HEK293 (cell line): Measurements from ENCODE around the gene KCNAB1.

Experiments
- CTCF ChIA-PET: fragments of 350-600 bp; formaldehyde crosslinking; extraction: SDS; loops from one replicate; lab custom pipeline; 2021; ENCODE audit warnings: antibody characterized with exemption; lab: Yijun Ruan, JAX
- POLR2A ChIA-PET: fragments of 300-600 bp; formaldehyde crosslinking; extraction: SDS; loops from one replicate; lab custom pipeline; 2020; ENCODE audit warnings: antibody characterized with exemption, inconsistent platforms; lab: Yijun Ruan, JAX
- H3K27ac ChIP-seq: fragments of 200-500 bp; sonication (Bioruptor generic); 2 replicates; pipeline ENCODE4 v1.5.1; 2014; ENCODE audit warnings: low read depth, low read length, control low read depth, inconsistent platforms; ENCODE audit errors: extremely low read depth
- H3K36me3 ChIP-seq, 2 experiments: fragments of 200-500 bp in 1 of 2; sonication (Bioruptor generic) in 1 of 2; 1 replicate in 1 of 2; 2 replicates in 1 of 2; pipeline ENCODE4 v1.5.1; 2014 to 2017; ENCODE audit warnings: inconsistent platforms in 2 of 2, low read length in 2 of 2; ENCODE audit not compliant: control insufficient read depth in 2 of 2, insufficient read depth in 1 of 2
- H3K4me1 ChIP-seq: fragments of 200-500 bp; sonication (Bioruptor generic); 2 replicates; pipeline ENCODE4 v1.5.1; 2014; ENCODE audit warnings: mild to moderate bottlenecking, low read length, inconsistent platforms; ENCODE audit not compliant: control insufficient read depth, insufficient read depth
- H3K4me3 ChIP-seq: 2 replicates; pipeline ENCODE4 v1.5.1; 2011; ENCODE audit warnings: low read depth, mild to moderate bottlenecking, control low read depth, low read length, moderate library complexity
- H3K9me3 ChIP-seq: fragments of 200-500 bp; sonication (Bioruptor generic); 2 replicates; pipeline ENCODE4 v1.5.1; 2014; ENCODE audit warnings: low read depth, low read length, inconsistent platforms; ENCODE audit not compliant: control insufficient read depth, insufficient read depth
- FEZF1 ChIP-seq: fragments of 450-650 bp; formaldehyde crosslinking; IDR thresholded peaks from 2 replicates; pipeline ENCODE4 v1.5.1; 2016; ENCODE audit warnings: missing biosample characterization, missing genetic modification characterization
- GLI4 ChIP-seq: fragments of 450-650 bp; formaldehyde crosslinking; IDR thresholded peaks from 2 replicates; pipeline ENCODE4 v1.5.1; 2016; ENCODE audit warnings: missing biosample characterization, missing genetic modification characterization
- ZBTB20 ChIP-seq: fragments of 450-650 bp; formaldehyde crosslinking; IDR thresholded peaks from 2 replicates; pipeline ENCODE4 v1.5.1; 2016; ENCODE audit warnings: missing biosample characterization, missing genetic modification characterization
- ZBTB8A ChIP-seq: fragments of 450-650 bp; formaldehyde crosslinking; IDR thresholded peaks from 2 replicates; pipeline ENCODE4 v1.5.1; 2016; ENCODE audit warnings: missing biosample characterization, missing genetic modification characterization
- ZNF157 ChIP-seq: fragments of 450-650 bp; formaldehyde crosslinking; IDR thresholded peaks from 2 replicates; pipeline ENCODE4 v1.5.1; 2016; ENCODE audit warnings: missing biosample characterization, missing genetic modification characterization
- ZNF311 ChIP-seq: fragments of 450-650 bp; formaldehyde crosslinking; IDR thresholded peaks from 2 replicates; pipeline ENCODE4 v1.5.1; 2017; ENCODE audit warnings: missing biosample characterization, missing genetic modification characterization, borderline replicate concordance
- ZNF354C ChIP-seq: fragments of 450-650 bp; formaldehyde crosslinking; IDR thresholded peaks from 2 replicates; pipeline ENCODE4 v1.5.1; 2016; ENCODE audit warnings: missing biosample characterization, missing genetic modification characterization, low read depth, borderline replicate concordance
- ZNF48 ChIP-seq: fragments of 450-650 bp; formaldehyde crosslinking; IDR thresholded peaks from 2 replicates; pipeline ENCODE4 v1.5.1; 2016; ENCODE audit warnings: missing biosample characterization, missing genetic modification characterization
- ZNF514 ChIP-seq: fragments of 450-650 bp; formaldehyde crosslinking; IDR thresholded peaks from 2 replicates; pipeline ENCODE4 v1.5.1; 2016; ENCODE audit warnings: missing biosample characterization, missing genetic modification characterization
- ZNF530 ChIP-seq: fragments of 450-650 bp; formaldehyde crosslinking; IDR thresholded peaks from 2 replicates; pipeline ENCODE4 v1.5.1; 2016; ENCODE audit warnings: low read depth, missing biosample characterization, missing genetic modification characterization
- ZNF654 ChIP-seq: fragments of 450-650 bp; formaldehyde crosslinking; IDR thresholded peaks from 2 replicates; pipeline ENCODE4 v1.5.1; 2016; ENCODE audit warnings: low read depth, missing biosample characterization, missing genetic modification characterization
- ZNF677 ChIP-seq: fragments of 450-650 bp; IDR thresholded peaks from 2 replicates; pipeline ENCODE4 v1.5.0; 2018; ENCODE audit warnings: missing biosample characterization, mild to moderate bottlenecking, missing genetic modification characterization, moderate library complexity
- ZNF76 ChIP-seq: fragments of 450-650 bp; formaldehyde crosslinking; IDR thresholded peaks from 2 replicates; pipeline ENCODE4; 2016; ENCODE audit warnings: low read depth, missing biosample characterization, missing genetic modification characterization, borderline replicate concordance
- ZNF837 ChIP-seq: fragments of 450-650 bp; formaldehyde crosslinking; IDR thresholded peaks from 2 replicates; pipeline ENCODE4 v1.5.1; 2016; ENCODE audit warnings: missing biosample characterization, missing genetic modification characterization
- TF ChIP-seq, protein P1 (sequence below): fragments of 450-650 bp; formaldehyde crosslinking; IDR thresholded peaks from 2 replicates; pipeline ENCODE4 v1.5.1; 2017; ENCODE audit warnings: missing biosample characterization, missing genetic modification characterization
- TF ChIP-seq, protein P2 (sequence below): fragments of 450-650 bp; formaldehyde crosslinking; IDR thresholded peaks from 2 replicates; pipeline ENCODE4 v1.5.1; 2016; ENCODE audit warnings: missing biosample characterization, missing genetic modification characterization
- TF ChIP-seq, protein P3 (sequence below): fragments of 450-650 bp; formaldehyde crosslinking; IDR thresholded peaks from 2 replicates; pipeline ENCODE4 v1.5.1; 2016; ENCODE audit warnings: missing biosample characterization, missing genetic modification characterization
- TF ChIP-seq, protein P4 (sequence below): fragments of 450-650 bp; formaldehyde crosslinking; conservative IDR thresholded peaks from 2 replicates; pipeline ENCODE4 v1.5.1; 2016; ENCODE audit warnings: low read depth, missing biosample characterization, missing genetic modification characterization

Gene KCNAB1

DNA sequence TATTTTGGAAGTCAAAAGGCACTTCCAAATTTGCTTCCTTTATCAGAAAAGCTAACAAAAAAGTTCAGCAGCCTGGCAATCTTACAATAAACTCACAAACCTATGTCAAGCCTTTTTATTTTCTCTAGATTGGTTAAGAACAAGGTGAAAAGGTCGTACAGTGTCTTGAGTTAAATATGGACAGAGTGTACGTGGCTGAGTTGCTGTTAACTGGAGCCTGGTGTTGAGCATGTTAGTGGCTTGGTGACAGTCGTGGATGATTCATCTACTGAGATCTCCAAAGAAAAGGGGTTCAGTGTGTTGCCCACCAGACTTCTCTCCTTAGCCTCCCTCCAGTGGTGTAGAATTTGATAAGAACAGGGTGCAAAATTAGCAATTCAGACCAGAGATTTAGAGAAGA lies 344.8 kb downstream of the KCNAB1 start:
- Histone ChIP-seq H3K36me3 (no peaks in the 10 kb centered on the region), H3K4me3 (no peak overlapping the region), H3K9me3 (no peaks in the 10 kb centered on the region), H3K27ac (no peak overlapping the region), H3K4me1 (no peaks in the 10 kb centered on the region; the same call in 1 of the 2 replicates)
- no peak for TF ChIP-seq ZNF48 (tag by site-specific recombination)
- TF ChIP-seq FEZF1 (tag by site-specific recombination): no peak
- no peak for TF ChIP-seq ZNF837 (tag by site-specific recombination)
- TF ChIP-seq ZNF530: no peak
- no peak for TF ChIP-seq ZNF157 (tag by site-specific recombination)
- no peak for TF ChIP-seq ZNF354C (tag by site-specific recombination)
- TF ChIP-seq, protein P1, sequence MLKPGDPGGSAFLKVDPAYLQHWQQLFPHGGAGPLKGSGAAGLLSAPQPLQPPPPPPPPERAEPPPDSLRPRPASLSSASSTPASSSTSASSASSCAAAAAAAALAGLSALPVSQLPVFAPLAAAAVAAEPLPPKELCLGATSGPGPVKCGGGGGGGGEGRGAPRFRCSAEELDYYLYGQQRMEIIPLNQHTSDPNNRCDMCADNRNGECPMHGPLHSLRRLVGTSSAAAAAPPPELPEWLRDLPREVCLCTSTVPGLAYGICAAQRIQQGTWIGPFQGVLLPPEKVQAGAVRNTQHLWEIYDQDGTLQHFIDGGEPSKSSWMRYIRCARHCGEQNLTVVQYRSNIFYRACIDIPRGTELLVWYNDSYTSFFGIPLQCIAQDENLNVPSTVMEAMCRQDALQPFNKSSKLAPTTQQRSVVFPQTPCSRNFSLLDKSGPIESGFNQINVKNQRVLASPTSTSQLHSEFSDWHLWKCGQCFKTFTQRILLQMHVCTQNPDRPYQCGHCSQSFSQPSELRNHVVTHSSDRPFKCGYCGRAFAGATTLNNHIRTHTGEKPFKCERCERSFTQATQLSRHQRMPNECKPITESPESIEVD (tag by site-specific recombination): no peak
- no peak for TF ChIP-seq ZNF311 (tag by site-specific recombination)
- TF ChIP-seq, protein P2, sequence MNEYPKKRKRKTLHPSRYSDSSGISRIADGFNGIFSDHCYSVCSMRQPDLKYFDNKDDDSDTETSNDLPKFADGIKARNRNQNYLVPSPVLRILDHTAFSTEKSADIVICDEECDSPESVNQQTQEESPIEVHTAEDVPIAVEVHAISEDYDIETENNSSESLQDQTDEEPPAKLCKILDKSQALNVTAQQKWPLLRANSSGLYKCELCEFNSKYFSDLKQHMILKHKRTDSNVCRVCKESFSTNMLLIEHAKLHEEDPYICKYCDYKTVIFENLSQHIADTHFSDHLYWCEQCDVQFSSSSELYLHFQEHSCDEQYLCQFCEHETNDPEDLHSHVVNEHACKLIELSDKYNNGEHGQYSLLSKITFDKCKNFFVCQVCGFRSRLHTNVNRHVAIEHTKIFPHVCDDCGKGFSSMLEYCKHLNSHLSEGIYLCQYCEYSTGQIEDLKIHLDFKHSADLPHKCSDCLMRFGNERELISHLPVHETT (tag by site-specific recombination): no peak
- TF ChIP-seq ZNF514 (tag by site-specific recombination): no peak
- TF ChIP-seq ZNF677: no peak
- no peak for TF ChIP-seq ZBTB20 (tag by site-specific recombination)
- TF ChIP-seq, protein P3, sequence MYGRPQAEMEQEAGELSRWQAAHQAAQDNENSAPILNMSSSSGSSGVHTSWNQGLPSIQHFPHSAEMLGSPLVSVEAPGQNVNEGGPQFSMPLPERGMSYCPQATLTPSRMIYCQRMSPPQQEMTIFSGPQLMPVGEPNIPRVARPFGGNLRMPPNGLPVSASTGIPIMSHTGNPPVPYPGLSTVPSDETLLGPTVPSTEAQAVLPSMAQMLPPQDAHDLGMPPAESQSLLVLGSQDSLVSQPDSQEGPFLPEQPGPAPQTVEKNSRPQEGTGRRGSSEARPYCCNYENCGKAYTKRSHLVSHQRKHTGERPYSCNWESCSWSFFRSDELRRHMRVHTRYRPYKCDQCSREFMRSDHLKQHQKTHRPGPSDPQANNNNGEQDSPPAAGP: no peak
- TF ChIP-seq GLI4 (tag by site-specific recombination): no peak
- TF ChIP-seq ZNF654 (tag by site-specific recombination): no peak
- no peak for TF ChIP-seq ZBTB8A
- TF ChIP-seq, protein P4, sequence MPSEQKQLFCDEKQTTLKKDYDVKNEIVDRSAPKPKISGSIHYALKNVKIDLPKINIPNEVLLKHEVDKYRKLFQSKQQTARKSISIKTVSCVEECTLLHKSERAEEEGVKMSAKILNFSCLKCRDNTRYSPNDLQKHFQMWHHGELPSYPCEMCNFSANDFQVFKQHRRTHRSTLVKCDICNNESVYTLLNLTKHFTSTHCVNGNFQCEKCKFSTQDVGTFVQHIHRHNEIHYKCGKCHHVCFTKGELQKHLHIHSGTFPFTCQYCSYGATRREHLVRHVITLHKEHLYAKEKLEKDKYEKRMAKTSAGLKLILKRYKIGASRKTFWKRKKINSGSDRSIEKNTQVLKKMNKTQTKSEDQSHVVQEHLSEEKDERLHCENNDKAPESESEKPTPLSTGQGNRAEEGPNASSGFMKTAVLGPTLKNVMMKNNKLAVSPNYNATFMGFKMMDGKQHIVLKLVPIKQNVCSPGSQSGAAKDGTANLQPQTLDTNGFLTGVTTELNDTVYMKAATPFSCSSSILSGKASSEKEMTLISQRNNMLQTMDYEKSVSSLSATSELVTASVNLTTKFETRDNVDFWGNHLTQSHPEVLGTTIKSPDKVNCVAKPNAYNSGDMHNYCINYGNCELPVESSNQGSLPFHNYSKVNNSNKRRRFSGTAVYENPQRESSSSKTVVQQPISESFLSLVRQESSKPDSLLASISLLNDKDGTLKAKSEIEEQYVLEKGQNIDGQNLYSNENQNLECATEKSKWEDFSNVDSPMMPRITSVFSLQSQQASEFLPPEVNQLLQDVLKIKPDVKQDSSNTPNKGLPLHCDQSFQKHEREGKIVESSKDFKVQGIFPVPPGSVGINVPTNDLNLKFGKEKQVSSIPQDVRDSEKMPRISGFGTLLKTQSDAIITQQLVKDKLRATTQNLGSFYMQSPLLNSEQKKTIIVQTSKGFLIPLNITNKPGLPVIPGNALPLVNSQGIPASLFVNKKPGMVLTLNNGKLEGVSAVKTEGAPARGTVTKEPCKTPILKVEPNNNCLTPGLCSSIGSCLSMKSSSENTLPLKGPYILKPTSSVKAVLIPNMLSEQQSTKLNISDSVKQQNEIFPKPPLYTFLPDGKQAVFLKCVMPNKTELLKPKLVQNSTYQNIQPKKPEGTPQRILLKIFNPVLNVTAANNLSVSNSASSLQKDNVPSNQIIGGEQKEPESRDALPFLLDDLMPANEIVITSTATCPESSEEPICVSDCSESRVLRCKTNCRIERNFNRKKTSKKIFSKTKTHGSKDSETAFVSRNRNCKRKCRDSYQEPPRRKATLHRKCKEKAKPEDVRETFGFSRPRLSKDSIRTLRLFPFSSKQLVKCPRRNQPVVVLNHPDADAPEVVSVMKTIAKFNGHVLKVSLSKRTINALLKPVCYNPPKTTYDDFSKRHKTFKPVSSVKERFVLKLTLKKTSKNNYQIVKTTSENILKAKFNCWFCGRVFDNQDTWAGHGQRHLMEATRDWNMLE: no peak
- TF ChIP-seq ZNF76 (tag by site-specific recombination): no peak
- POLR2A ChIA-PET: no interaction called here
- CTCF ChIA-PET: interaction anchor here (1.2 to 1.3 kb wide), 2 partner anchors 15 to 16 kb away, joined by 3 read pairs; no protein-coding TSS in a partner anchor
